Measurements from ENCODE around the gene WNK4.

WNK4 gene

DNA sequence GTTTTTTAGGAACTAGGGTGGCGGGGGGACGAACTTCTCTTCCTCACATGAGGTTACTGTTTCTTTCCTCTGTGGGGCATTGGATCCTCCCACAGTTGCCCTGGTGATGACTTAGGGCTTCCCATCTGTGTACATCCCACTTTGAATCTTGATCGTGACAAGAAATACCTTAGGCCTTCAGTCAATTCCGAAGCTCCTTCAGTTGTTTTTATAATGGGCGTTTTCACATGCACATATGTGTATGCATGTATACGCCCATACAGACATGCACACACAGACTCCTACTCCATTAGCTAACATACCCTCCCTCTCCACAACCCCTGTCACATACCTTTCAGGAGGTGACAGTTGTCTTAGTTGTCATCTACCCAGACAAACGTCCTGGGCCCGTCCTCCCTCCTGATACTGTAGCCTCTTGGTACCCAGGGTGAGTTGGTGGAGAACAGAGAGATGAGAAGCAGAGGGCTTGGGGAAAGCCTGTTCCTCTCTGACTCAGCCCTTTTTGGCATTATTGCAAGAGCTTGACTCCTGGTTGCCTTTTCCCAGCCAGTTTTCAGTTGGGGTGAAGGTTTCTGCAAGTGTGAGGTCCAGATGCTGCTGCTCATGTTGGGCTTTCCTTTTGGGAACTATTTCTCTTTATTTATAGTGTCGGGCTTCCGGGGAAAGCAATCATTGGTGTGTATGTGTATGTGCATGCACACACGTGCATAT lies 61.7 kb downstream of the WNK4 start:
- no peak for DNase-seq

DNA sequence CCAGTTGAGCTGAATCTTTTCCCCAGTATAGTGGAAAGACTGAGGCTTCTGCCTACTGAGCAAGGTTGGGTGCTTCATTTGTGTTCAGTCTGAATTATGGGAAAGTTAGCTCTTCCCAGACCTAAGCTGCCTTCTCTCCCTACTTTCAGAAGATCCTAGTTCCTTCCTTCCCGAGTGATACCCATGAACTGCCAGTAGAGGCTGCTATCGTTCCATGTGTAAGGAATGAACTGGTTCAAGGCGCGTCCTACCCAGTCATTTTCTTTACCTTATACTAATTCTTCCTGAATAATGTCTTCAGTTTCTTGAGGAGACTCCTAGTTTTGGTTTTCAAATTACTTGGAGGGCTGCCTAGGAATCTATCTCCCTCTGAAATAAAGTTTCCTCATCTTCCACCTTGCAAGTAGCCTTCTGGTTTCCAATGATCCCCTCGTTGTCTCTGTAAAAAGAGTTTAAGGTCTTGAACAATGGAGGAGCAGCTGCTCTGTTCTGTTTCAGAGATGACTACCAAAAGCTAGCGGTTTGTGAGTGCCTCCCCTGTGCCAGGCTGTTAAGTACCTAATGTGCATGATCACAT lies 63.0 kb downstream of the WNK4 start:
- peak; percentile 37 to 73 for DNase-seq

DNA sequence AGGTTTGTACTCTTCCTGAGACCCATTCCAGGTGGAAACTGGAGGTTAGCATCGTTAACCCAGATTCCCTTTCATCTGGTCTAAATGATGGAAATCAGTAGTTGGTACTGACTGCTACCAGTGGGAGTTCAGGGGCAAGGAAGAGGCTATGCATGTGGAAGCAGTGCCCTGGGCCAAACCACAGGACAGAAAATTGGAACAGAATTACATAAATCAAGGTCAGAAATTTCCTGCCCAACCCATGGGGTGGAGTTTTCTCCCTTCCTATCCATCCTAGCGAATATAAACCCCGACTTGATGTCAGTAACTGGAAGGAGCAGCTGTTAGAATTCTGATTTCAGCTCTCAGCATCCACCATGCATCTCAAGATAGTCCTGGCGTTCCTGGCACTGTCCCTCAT lies 63.9 kb downstream of the WNK4 start, which contains the start of gene AOC2:
Gene AOC2 (plus strand): TSS at position 310 of the 400 bp plus-strand sequence. CDS start 47 bp downstream, at position 357.
- no peak for DNase-seq

DNA sequence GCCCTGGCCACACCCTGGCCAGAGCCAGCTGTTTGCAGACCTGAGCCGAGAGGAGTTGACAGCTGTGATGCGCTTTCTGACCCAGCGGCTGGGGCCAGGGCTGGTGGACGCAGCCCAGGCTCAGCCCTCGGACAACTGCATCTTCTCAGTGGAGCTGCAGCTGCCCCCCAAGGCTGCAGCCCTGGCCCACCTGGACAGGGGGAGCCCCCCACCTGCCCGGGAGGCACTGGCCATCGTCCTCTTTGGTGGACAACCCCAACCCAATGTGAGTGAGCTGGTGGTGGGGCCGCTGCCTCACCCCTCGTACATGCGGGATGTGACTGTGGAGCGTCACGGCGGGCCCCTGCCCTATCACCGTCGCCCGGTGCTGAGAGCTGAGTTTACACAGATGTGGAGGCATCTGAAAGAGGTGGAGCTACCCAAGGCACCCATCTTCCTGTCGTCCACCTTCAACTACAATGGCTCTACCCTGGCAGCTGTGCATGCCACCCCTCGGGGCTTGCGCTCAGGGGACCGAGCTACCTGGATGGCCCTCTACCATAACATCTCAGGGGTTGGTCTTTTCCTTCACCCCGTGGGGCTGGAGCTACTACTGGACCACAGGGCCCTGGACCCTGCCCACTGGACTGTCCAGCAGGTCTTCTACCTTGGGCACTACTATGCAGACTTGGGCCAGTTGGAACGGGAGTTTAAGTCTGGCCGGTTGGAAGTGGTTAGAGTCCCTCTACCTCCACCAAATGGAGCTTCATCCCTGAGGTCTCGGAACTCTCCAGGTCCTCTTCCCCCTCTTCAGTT lies 64.5 kb downstream of the WNK4 start:
- no peak for DNase-seq

DNA sequence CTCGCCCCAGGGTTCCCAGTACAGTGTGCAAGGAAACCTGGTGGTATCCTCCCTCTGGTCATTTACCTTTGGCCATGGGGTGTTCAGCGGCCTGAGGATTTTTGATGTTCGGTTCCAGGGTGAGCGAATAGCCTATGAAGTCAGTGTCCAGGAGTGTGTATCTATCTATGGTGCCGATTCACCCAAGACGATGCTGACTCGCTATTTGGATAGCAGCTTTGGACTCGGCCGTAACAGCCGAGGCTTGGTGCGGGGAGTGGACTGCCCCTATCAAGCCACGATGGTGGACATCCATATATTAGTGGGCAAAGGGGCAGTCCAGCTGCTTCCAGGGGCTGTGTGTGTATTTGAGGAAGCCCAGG lies 65.1 kb downstream of the WNK4 start:
- no peak for DNase-seq

DNA sequence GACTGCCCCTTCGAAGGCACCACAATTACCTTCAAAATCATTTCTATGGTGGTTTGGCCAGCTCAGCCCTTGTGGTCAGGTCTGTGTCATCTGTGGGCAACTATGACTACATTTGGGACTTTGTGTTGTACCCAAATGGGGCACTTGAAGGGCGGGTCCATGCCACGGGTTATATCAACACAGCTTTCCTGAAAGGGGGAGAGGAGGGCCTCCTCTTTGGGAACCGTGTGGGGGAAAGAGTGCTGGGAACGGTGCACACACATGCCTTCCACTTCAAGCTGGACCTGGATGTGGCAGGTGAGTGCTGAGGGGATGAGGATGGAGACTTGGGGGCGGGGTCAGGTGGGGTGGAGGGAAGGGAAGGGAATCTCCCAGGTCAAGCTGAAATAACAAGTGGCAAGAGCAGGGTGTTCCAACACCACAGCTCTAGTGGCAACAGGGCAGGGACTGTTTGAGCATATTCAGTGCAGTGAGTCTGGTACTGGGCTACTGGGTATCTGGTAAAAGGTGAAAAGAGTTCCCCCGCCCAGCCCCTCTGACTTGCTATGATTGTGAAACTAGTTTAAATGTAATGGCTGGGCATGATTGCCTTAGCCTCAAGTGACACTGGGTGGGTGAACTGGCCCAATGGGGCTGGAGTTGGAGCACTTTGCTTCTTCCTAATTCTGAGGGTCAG lies 65.6 kb downstream of the WNK4 start:
- peak; percentile 59 to 79 for DNase-seq
